Activated T-helper 17 cell treated with anti-CD3 and anti-CD28 coated beads, Interleukin-2, amount 50 U/mL, for 72 hours (primary cell): ENCODE measurements around the gene PLEKHA7. TPM values are rescaled to one million over a fixed set of nuclear protein-coding genes. Genes with fewer than 3 reads are reported as not detected.
A peak's percentile ranks its signal among the peaks of the same experiment; 100 is the strongest.

Experiments
- ATAC-seq: fragments of 150-1000 bp; cut with Tn5 transposase; replicated peaks from 2 replicates; pipeline ENCODE4 v1.10.0; 2021; ENCODE audit warnings: mild to moderate bottlenecking, moderate library complexity
- H3K27ac Mint-ChIP-seq: one replicate; pipeline ENCODE4 v1.8.0; 2022; ENCODE audit warnings: mixed read lengths
- H3K27me3 Mint-ChIP-seq: one replicate; pipeline ENCODE4 v1.8.0; 2022; ENCODE audit warnings: mixed read lengths
- H3K36me3 Mint-ChIP-seq: one replicate; pipeline ENCODE4 v1.8.0; 2022; ENCODE audit warnings: low read depth, mild to moderate bottlenecking, mixed read lengths
- H3K4me1 Mint-ChIP-seq: one replicate; pipeline ENCODE4 v1.8.0; 2022; ENCODE audit warnings: mixed read lengths
- H3K4me3 Mint-ChIP-seq: one replicate; pipeline ENCODE4 v1.8.0; 2022; ENCODE audit warnings: mild to moderate bottlenecking, mixed read lengths
- H3K9me3 Mint-ChIP-seq: one replicate; pipeline ENCODE4 v1.8.0; 2022; ENCODE audit warnings: mixed read lengths
- total RNA-seq, 2 donors: library from RNA; stranded (reverse); gene quantifications; one replicate each; pipeline ENCODE4 v1.2.3, GENCODE V29; 2022

Gene PLEKHA7
- total RNA-seq, 2 donors from 2014 or later = 2.7 to 35.2 TPM

- ATAC-seq = no peak
- Mint-ChIP-seq H3K36me3 (no peaks in the 10 kb centered on the region), H3K4me1 (peaks cover 5% of the 10 kb centered on the region), H3K4me3 (no peak overlapping the region), H3K27ac (no peak overlapping the region), H3K9me3 (no peaks in the 10 kb centered on the region), H3K27me3 (no peaks in the 10 kb centered on the region)
These were observed 60.6 kb downstream of the PLEKHA7 start for GRCh38 chr11:16953663-16954062.

DNA sequence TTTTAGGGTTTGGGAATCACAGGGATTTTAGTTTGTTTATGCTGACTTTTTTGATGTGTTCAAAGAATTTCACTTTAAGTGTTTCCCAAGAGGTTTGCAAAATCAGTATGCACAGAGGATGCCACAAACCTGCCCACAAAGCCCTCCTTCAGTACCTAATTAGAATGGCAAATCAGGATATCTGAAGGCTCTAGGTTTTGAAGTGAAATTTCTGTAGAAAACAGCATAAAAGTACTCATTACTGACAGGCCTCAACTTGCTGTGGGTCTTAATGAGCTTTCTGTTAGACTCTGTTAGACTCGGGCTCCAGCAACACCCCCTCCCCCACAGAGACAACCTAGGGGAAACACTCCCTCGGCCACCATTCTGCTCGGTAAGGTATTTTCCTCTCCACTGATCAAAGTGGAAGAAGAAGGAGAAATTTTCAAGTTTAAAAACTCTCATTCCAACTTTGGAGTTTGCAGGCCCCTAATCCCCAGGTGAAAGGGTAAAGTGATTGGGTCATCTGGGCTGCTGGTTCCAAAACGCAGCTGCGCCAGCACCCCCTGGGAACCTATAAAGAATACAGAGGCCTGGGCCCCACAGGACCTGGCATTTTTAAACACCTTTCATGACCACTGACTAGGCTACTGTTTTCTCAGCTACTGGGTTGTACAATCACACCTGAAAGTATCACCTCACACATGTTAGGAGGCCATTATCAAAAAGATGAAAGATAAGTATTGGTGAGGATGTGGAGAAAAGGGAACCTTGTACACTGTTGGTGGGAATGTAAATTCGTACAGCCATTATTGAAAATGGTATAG, 67.5 kb downstream of the PLEKHA7 start:
- ATAC-seq = peak; percentile 79
- H3K4me1 Mint-ChIP-seq = peaks cover 5% of the 10 kb centered on the region

DNA sequence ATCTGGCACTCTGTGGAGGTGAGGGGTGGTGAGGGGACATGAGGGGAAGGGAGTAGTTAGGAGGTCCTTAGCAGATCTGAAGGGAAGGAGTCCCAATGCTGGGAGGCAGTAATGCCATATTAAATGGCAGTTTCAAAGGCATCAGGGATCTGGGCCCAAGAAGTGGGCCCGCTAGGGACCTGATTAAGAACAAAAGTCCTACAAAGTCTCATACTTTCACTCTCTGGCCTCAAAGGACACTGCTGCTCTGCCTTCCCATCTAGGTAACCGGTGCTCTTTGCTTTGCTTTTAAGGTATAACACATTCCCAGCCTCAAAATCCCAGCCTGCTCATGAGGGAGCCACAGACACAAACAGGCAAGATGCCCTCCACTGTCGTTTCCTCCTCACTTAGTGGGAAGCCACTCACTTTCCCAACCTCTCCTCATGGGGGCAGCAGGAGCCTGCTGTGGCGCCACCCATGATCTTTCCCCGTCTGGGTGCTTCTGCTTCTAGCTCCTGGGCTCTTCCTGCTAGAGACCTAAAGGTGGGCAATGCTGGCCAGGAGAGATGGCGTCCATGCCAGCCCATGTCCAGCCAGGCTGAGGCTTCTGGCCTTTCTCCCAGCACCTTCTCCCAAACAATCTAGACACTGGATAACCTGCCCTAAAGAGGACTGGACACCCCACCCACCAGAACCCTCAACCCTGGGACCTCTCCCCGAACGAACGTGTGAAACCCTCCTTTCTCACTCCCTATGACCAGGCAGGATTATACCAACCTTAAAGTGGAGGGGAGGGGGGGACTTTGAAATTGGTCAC, 68.3 kb downstream of the PLEKHA7 start:
- H3K4me1 Mint-ChIP-seq = peaks cover 5% of the 10 kb centered on the region
- H3K27ac Mint-ChIP-seq = peak overlapping the region; percentile 21
- no peaks in the 10 kb centered on the region for H3K36me3 Mint-ChIP-seq
- H3K27me3 Mint-ChIP-seq = no peaks in the 10 kb centered on the region
- H3K9me3 Mint-ChIP-seq = no peaks in the 10 kb centered on the region
- H3K4me3 Mint-ChIP-seq = peak overlapping the region; percentile 22
- peak; percentile 73 for ATAC-seq

More for the DNA sequence above, 67.5 kb downstream of the PLEKHA7 start:
- H3K27me3 Mint-ChIP-seq = no peaks in the 10 kb centered on the region
- H3K36me3 Mint-ChIP-seq = no peaks in the 10 kb centered on the region
- peak overlapping the region; percentile 22 for H3K4me3 Mint-ChIP-seq
- H3K9me3 Mint-ChIP-seq = no peaks in the 10 kb centered on the region
- H3K27ac Mint-ChIP-seq = peak overlapping the region; percentile 21

DNA sequence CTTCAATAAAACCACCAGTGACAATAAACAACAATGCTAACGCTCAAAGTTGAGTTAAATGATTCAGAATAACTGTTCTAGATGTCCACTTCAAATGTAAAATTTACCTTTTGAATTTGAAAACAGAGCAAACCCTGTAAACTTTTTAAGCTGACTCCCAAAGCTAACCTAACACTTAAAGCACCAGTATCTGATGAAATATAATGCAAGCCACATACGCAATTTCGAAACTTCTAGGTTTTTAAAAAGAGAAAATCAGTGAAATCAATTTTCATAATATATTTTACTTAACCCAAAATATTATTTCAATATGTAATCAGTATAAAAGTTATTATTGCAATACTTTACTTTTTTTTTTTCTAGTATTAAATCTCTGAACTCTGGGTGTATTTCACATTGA, 71.3 kb downstream of the PLEKHA7 start:
- no peaks in the 10 kb centered on the region for H3K36me3 Mint-ChIP-seq
- no peak overlapping the region for H3K4me3 Mint-ChIP-seq

GRCh38 chr11:16942342-16942741, 71.9 kb downstream of the PLEKHA7 start:
- ATAC-seq = no peak
- no peaks in the 10 kb centered on the region for H3K9me3 Mint-ChIP-seq
- no peaks in the 10 kb centered on the region for H3K4me1 Mint-ChIP-seq
- no peaks in the 10 kb centered on the region for H3K36me3 Mint-ChIP-seq
- no peak overlapping the region for H3K27ac Mint-ChIP-seq
- no peak overlapping the region for H3K4me3 Mint-ChIP-seq
- no peaks in the 10 kb centered on the region for H3K27me3 Mint-ChIP-seq

More for the DNA sequence above, 71.3 kb downstream of the PLEKHA7 start:
- no peak for ATAC-seq
- no peak overlapping the region for H3K27ac Mint-ChIP-seq
- no peaks in the 10 kb centered on the region for H3K4me1 Mint-ChIP-seq
- H3K9me3 Mint-ChIP-seq = no peaks in the 10 kb centered on the region
- H3K27me3 Mint-ChIP-seq = no peaks in the 10 kb centered on the region

- H3K4me1 Mint-ChIP-seq = no peaks in the 10 kb centered on the region
- no peak overlapping the region for H3K4me3 Mint-ChIP-seq
- no peaks in the 10 kb centered on the region for H3K9me3 Mint-ChIP-seq
- no peak overlapping the region for H3K27ac Mint-ChIP-seq
- H3K27me3 Mint-ChIP-seq = no peaks in the 10 kb centered on the region
- no peak for ATAC-seq
- no peaks in the 10 kb centered on the region for H3K36me3 Mint-ChIP-seq
These were observed 72.3 kb downstream of the PLEKHA7 start for GRCh38 chr11:16941935-16942334.

DNA sequence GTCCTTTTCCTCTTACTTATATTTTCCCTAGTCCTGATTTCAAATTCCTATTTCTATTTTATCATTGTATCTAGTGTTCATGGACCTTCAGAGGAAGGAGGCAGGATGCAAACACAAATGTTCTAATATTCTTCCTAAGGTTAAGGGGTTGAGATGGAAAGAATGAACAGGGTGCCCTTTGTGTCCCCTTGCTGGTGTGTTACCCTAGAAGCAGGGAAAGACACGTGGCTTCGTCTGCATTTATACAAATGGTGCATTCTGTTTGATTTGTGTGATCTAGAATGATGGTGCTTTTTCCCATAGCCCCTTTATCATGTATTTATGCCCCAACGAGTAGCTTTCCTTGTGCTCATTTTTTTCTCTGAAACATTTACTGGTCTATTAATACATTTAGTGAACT, 76.2 kb downstream of the PLEKHA7 start:
- Mint-ChIP-seq H3K27me3 (no peaks in the 10 kb centered on the region), H3K27ac (no peak overlapping the region), H3K4me1 (no peaks in the 10 kb centered on the region), H3K36me3 (no peaks in the 10 kb centered on the region), H3K9me3 (no peaks in the 10 kb centered on the region), H3K4me3 (no peak overlapping the region)
- no peak for ATAC-seq

DNA sequence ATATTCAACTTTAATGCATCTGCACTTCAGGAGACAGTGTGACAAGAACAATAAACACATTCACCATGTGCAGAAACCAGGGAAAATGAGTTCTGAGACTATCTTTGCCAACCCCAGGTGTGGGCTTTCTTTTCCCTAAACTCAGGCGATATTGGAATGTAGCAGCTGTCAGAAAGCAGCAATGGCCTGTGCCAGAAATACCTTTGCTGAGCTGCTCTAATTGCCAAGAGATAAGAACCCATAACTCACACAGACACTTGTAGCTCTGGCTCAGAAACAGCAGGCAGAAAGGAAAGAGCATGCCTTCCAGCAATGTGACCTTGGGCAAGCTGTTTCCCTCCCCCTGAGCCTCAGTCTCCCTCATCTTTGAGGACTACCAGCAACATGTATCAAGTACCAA, 77.6 kb downstream of the PLEKHA7 start:
- Mint-ChIP-seq H3K4me3 (no peak overlapping the region), H3K36me3 (no peaks in the 10 kb centered on the region), H3K27ac (no peak overlapping the region), H3K27me3 (peaks cover 3% of the 10 kb centered on the region), H3K4me1 (no peaks in the 10 kb centered on the region), H3K9me3 (no peaks in the 10 kb centered on the region)
- no peak for ATAC-seq

- Mint-ChIP-seq H3K27ac (no peak overlapping the region), H3K36me3 (no peaks in the 10 kb centered on the region), H3K9me3 (no peaks in the 10 kb centered on the region), H3K27me3 (peaks cover 3% of the 10 kb centered on the region), H3K4me3 (no peak overlapping the region), H3K4me1 (no peaks in the 10 kb centered on the region)
- peak; percentile 59 for ATAC-seq
These were observed 78.5 kb downstream of the PLEKHA7 start for GRCh38 chr11:16935518-16936302.

GRCh38 chr11:16933756-16934603, 80.2 kb downstream of the PLEKHA7 start:
- peak overlapping the region; percentile 4 for H3K27ac Mint-ChIP-seq
- peaks cover 3% of the 10 kb centered on the region for H3K27me3 Mint-ChIP-seq
- H3K4me3 Mint-ChIP-seq = no peak overlapping the region
- H3K4me1 Mint-ChIP-seq = no peaks in the 10 kb centered on the region
- ATAC-seq = no peak
- H3K36me3 Mint-ChIP-seq = no peaks in the 10 kb centered on the region
- H3K9me3 Mint-ChIP-seq = no peaks in the 10 kb centered on the region

DNA sequence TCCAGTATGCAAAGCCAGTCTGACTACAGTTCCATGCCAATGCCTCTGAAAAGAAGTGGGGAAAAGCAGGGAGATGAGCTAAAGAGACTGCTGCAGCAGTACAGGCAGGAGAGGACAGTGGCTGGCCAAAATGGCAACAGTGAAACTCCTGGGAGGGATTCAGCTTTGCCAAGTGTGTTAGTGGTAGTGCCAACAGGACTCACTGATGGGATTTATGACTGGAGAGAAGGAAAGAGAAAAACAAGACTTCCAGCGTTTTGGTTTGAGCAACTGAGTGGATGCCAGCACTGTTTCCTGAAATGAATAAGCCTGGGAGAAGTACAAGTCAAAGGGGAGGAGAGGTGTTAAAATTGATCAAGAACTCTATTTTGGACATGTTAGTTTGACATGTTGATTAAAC, 80.9 kb downstream of the PLEKHA7 start:
- H3K27me3 Mint-ChIP-seq = peaks cover 3% of the 10 kb centered on the region
- no peak for ATAC-seq
- no peak overlapping the region for H3K4me3 Mint-ChIP-seq
- no peaks in the 10 kb centered on the region for H3K9me3 Mint-ChIP-seq
- peak overlapping the region; percentile 4 for H3K27ac Mint-ChIP-seq
- no peaks in the 10 kb centered on the region for H3K36me3 Mint-ChIP-seq
- no peaks in the 10 kb centered on the region for H3K4me1 Mint-ChIP-seq

- no peak for ATAC-seq
- no peaks in the 10 kb centered on the region for H3K9me3 Mint-ChIP-seq
These were observed 86.2 kb downstream of the PLEKHA7 start for GRCh38 chr11:16928044-16928443.

DNA sequence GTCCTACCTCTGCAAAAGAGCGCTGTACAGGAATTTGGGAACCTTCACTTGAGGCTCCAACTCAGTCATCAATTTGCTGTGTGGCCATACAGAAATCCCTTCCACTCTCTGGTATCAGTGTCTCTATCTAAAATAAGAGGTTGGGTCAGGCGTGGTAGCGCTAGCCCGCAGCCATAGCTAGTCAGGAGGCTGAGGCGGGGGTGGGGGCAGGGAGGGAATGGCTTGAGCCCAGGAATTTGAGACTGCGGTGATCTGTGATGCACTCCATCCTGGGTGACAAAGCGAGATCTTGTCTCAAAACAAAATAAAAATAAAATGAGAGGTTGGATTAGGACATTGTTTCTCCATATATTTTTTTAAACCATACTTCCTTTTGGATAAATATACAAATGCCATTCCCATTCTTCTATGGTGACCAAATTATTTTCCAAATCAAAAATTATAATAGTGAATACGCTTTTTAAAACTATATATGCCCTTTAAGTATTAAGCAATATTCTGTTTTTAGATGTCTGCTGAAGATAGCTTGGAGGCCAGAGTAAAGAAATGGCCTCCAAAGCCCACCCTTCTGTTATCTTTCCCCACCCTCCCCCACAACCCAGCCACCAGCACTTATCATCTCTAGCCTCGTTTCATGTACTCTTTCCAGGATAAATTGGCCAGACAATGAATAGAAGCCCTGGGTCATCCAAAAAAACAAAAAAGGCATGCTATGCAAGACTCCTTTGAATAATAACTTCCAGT, 87.2 kb downstream of the PLEKHA7 start:
- no peaks in the 10 kb centered on the region for H3K36me3 Mint-ChIP-seq
- ATAC-seq = no peak
- no peaks in the 10 kb centered on the region for H3K9me3 Mint-ChIP-seq
- no peak overlapping the region for H3K4me3 Mint-ChIP-seq
- no peaks in the 10 kb centered on the region for H3K4me1 Mint-ChIP-seq
- H3K27ac Mint-ChIP-seq = no peak overlapping the region
- peaks cover 9% of the 10 kb centered on the region for H3K27me3 Mint-ChIP-seq

More at GRCh38 chr11:16928044-16928443, 86.2 kb downstream of the PLEKHA7 start:
- H3K4me1 Mint-ChIP-seq = no peaks in the 10 kb centered on the region
- no peak overlapping the region for H3K27ac Mint-ChIP-seq
- peaks cover 12% of the 10 kb centered on the region for H3K27me3 Mint-ChIP-seq
- no peak overlapping the region for H3K4me3 Mint-ChIP-seq
- H3K36me3 Mint-ChIP-seq = no peaks in the 10 kb centered on the region
